ENCODE results near the gene TBC1D9.

TBC1D9 gene

GRCh38 chr4:140752291-140753068 lies 3.7 kb downstream of the TBC1D9 start:
- DNase-seq = no peak

DNA sequence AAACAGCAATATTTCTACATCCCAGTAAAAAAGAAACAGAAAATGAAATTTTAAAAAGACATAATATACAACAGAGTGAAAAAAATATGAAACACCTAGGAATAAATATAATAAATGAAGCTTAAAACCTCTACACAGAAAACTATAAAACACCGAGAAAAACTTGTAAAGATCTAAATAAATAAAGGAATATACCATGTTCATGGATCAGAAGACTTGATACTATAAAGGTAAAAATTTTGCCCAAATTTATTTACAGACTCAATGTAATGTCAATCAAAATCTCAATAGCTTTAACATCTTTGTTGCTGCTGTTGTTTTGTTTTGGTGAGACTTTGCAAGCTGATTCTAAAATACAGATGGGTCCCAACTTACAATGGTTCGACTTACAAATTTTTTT lies 5.7 kb downstream of the TBC1D9 start:
- no peak for DNase-seq

DNA sequence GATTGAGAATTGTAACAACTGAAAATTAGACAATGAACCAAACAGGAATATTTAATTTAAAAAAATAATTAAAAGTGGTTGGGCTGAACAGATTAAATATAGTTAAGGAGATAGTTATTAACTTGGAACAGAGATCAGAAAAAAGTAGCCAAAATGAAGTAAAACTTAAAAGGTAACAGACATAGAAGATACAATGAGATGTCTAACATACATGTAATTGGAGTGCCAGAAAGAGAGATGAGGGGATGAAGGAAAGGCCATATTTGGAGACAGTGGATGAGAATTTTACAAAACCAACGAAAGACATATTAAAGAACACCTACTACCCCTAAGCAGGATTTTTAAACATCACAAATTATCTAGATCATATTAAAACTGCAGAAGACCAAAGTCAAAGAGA lies 8.0 kb downstream of the TBC1D9 start:
- no peak for DNase-seq

DNA sequence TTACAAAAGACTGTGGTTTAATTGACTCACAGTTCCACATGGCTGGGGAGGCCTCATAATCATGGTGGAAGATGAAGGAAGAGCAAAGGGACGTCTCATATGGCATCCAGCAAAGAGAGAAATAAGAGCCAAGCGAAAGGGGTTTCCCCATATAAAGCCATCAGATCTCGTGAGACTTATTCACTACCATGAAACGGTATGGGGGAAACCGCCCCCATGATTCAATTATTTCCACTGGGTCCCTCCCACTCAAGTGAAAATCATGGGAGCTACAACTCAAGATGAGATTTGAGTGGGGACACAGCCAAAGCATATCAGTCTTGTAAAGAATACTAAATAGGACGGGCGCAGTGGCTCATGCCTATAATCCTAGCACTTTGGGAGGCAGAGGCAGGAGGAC lies 9.6 kb downstream of the TBC1D9 start:
- DNase-seq = peak; percentile 50

- DNase-seq = no peak
Measured at GRCh38 chr4:140744421-140744820, 11.8 kb downstream of the TBC1D9 start.

DNA sequence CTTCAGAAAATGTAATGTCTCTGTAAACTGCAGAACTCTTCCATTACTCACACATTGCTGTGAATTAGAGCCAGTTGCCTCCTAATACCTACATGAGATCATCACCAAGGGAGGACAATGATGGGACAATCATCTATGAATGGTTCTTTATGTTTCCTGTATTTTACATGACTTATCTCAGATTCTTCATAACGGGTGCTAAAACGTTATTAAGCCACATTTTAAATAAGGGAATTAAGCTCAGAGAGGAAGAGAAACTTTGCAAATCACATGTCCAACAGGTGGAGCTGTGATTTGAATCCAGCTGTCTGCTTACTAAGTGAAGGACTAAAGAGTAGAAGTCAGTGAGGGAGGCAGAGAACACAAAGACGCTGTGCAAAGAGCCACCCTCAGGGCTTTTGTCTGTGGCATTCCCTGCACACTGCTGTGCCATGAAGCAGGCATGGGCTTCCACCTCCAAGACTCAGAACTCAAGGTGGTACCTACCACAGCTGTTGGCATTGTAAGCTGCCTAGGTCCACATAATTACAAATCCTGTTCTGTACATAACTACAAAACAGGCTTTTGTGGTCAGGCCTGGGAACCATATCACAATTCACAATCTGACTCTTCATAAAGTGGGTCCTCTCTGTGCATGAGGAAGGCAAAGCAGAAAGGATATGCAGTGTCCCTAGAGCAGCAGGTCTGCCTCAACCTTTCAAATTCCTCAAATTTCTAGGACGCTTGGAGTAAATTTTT lies 12.8 kb downstream of the TBC1D9 start:
- DNase-seq = peak; percentile 60

DNA sequence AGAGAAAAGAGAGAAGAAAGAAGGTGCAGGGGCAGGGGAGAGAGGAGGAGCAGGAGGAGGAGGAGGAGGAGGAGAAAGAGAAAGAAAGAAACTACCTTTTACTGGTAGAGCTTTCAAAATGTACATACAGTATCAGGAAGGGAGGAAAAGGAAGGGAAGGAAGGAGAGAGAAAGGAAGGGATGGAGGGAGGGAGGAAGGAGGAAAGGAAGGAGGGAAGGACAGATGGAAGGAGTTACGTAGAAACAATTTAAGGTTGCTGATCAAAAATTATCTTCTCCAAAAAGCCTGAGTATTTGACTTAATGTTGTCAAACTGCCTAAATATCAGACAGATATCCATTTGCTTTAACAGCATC lies 13.4 kb downstream of the TBC1D9 start:
- no peak for DNase-seq

DNA sequence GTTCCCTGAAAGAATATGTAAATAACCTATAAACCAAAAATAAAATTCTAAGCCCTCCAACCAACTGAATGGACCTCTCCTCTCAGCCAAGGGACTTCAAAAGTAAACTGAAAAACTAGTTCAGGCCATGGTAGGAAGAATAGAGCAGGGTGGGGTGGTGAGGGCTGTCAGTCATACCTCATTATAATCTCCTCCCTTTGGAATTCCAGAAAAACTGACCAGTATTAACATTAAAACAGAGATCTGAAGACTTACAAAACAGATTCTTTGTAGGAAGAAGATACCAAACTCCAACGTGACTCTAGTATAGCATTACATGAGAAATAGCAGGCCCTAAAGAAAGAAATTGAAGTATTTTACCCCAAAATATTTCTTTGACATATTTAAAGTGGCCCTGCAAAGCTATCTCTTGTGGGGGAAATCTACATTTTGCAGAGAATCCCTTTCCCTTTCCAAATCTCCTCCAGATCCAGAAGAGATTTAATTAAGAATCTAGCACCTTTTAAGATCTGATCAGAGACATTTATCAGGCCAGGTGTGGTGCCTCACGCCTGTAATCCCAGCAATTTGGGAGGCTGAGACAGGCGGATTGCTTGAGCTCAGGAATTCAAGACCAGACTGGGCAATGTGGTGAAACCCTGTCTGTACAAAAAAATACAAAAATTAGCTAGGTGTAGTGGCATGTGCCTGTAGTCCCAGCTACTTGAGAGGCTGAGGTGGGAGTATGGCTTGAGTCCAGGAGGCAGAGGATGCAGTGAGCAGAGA lies 15.1 kb downstream of the TBC1D9 start:
- no peak for DNase-seq

- no peak for DNase-seq
Measured at GRCh38 chr4:140740422-140740821, 15.8 kb downstream of the TBC1D9 start.

DNA sequence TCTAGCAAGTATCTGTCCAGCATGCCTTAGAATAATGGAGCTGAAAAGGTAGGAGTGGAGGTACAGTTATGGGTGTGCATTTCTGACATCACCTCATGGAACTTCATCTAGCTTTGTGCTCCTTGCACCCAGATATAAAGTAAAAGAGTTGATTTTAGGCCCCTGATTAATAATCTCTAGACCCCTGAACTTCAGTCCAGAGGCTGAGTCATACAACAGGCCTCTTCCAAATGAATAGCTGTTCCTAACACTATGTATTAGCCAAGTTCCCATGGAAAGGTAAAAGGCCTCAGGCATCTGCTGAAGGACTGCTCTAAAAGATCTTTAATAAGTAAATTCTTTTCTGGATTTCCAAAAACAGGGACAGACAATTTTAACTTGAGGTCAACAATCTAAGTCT lies 16.2 kb downstream of the TBC1D9 start:
- DNase-seq = no peak

- DNase-seq = peak; percentile 59
Measured at GRCh38 chr4:140738139-140738538, 18.0 kb downstream of the TBC1D9 start.

- DNase-seq = no peak
Measured at GRCh38 chr4:140736669-140737343, 19.4 kb downstream of the TBC1D9 start.

GRCh38 chr4:140735779-140736391 lies 20.3 kb downstream of the TBC1D9 start:
- DNase-seq = no peak

- DNase-seq = no peak
Measured at GRCh38 chr4:140735317-140735716, 20.9 kb downstream of the TBC1D9 start.

- DNase-seq = no peak
Measured at GRCh38 chr4:140732780-140733179, 23.4 kb downstream of the TBC1D9 start.

DNA sequence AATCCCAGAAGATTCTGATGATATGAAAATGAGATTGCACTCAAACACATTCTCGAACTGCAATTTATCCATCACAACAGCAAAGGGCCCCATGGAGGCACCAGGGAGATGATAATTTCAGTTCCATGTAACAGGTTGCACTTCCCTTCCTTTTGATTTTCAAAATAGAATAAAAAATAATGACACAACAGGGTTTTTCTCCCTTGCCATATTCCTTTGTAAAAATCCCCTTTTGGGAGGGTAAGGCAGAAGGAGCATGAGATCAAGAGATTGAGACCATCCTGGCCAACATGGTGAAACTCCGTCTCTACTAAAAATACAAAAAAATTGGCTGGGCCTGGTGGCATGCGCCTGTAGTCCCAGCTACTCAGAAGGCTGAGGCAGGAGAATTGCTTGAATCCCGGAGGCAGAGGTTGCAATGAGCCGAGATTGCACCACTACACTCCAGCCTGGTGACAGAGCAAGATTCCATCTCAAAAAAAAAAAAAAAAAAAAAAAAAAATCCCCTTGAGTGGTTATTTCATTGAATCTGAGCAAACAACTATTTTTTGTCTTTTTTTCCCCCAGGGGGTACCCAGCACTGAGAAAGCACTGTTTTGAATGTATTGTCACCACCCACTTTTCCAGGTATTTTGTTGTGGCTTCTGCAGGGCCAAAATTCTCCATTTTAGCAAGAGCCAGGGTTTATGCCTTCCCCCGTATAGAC lies 26.7 kb downstream of the TBC1D9 start:
- peak; percentile 59 for DNase-seq

DNA sequence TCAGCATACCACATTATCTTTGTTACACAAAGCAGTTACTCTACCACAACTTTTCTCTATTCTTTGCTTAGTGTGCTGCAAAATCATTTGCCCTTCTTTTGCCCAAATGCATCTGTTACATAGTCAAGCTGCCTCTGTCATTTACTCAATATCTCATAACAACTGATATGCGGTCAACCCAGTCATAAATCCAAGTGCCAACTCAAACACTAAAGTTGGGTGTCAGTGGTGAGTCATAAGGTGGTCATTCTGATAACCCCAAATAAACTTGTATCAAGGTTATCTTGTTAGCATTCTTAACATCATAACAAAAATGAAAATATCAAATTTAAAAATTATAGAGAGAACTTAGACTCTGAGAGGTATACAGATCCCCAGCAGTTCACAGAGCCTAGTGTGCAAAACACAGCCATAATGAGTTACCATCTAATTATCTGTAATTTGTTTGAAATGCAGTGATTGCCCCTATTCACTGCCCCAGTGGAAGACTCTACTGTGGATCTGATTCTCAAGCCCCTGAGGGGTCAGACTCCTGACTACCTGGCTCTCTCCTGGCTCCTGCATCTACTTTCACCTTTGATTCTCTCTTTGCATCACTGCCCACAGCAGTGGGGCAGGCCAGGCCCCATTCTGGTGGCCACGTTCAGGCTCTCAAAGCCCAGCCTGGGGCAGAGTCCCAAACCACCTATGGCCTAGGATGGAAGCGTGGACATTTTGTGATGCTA lies 29.2 kb downstream of the TBC1D9 start:
- DNase-seq = no peak

DNA sequence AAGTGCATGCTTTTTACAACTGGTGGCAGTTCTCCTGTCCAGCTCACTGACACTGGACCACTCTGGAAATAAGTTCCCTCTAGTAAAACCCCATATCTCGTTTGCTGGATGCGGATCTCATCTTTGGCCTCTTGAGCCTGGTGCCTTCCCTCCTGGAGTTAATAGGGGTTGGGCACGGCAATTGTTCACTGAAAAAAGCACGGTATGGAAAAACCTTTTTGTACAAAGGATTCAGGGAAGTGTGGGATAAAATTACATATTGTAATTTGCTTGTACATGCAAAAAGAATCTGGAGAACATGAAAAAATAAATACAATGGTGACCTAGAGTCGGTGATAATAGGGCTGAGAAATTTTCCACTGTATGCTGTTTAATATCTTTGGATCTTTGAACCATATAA lies 30.6 kb downstream of the TBC1D9 start:
- no peak for DNase-seq

DNA sequence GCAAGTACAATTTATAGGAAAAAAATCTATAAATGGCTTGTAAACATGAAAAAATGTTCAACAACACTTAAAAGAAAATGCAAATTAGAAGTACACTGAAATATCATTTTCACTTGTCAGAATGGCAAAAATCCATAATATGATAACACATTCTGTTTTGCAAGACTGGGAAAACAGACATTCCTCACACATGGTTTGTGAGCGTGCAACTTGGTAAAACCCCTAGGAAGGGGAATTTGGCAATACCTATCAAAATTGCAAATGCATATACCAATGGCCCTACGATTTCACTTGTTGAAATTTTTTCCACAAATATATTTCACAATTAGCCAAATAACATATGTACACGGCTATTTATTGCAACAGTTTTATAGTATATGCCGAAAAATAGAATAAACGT lies 31.4 kb downstream of the TBC1D9 start:
- DNase-seq = peak; percentile 92

GRCh38 chr4:140720387-140721304 lies 35.5 kb downstream of the TBC1D9 start:
- peak; percentile 47 for DNase-seq
